Neuronal stem cell (in vitro differentiated cells): ENCODE results near the gene PIEZO1.

Source experiments
- DNase-seq: peaks from one replicate; pipeline ENCODE4 v3.0.0-alpha.2; 2013; ENCODE audit warnings: low spot score
- H2AFZ ChIP-seq: one replicate; pipeline ENCODE4 v1.6.1; 2013; ENCODE audit warnings: mild to moderate bottlenecking, low read length, inconsistent platforms
- H2AK5ac ChIP-seq: 2 replicates; pipeline ENCODE4 v1.6.1; 2013; ENCODE audit warnings: low read depth, mild to moderate bottlenecking, inconsistent platforms, low read length, moderate library complexity, mixed read lengths
- H2BK120ac ChIP-seq: 2 replicates; pipeline ENCODE4 v1.6.1; 2013; ENCODE audit warnings: low read depth, mild to moderate bottlenecking, inconsistent platforms, low read length, moderate library complexity, mixed read lengths
- H2BK12ac ChIP-seq: one replicate; pipeline ENCODE4 v1.6.1; 2013; ENCODE audit warnings: low read length, inconsistent platforms
- H2BK15ac ChIP-seq: 2 replicates; pipeline ENCODE4 v1.6.1; 2013; ENCODE audit warnings: mild to moderate bottlenecking, low read length, inconsistent platforms, mixed read lengths
- H2BK5ac ChIP-seq: one replicate; pipeline ENCODE4 v1.6.1; 2013; ENCODE audit warnings: inconsistent platforms, mild to moderate bottlenecking, low read length, moderate library complexity
- H3K14ac ChIP-seq: one replicate; pipeline ENCODE4 v1.6.1; 2013; ENCODE audit warnings: low read length, inconsistent platforms
- H3K18ac ChIP-seq: 2 replicates; pipeline ENCODE4 v1.6.1; 2013; ENCODE audit warnings: low read length, inconsistent platforms
- H3K23ac ChIP-seq: 2 replicates; pipeline ENCODE4 v1.6.1; 2013; ENCODE audit warnings: low read depth, mild to moderate bottlenecking, mixed read lengths, low read length, inconsistent platforms; ENCODE audit not compliant: poor library complexity
- H3K27ac ChIP-seq: replicated peaks from 3 replicates; pipeline ENCODE4 v1.5.1; 2013; ENCODE audit warnings: low read length, inconsistent platforms
- H3K27me3 ChIP-seq, 3 experiments: 2 replicates each; pipeline ENCODE4 v1.6.1; 2013; ENCODE audit warnings: low read length in 3 of 3, mild to moderate bottlenecking in 2 of 3, inconsistent platforms in 1 of 3, low read depth in 1 of 3, mixed read lengths in 1 of 3, moderate library complexity in 1 of 3; ENCODE audit not compliant: control insufficient read depth in 3 of 3, insufficient read depth in 3 of 3
- H3K36me3 ChIP-seq, 2 donors: replicated peaks in 1 of 2; 2 replicates each; pipeline ENCODE4 v1.6.1; 2013; ENCODE audit warnings: low read length in 2 of 2; ENCODE audit not compliant: control insufficient read depth in 2 of 2, insufficient read depth in 2 of 2
- H3K4ac ChIP-seq: 2 replicates; pipeline ENCODE4 v1.6.1; 2013; ENCODE audit warnings: inconsistent platforms, mild to moderate bottlenecking, low read length, moderate library complexity
- H3K4me1 ChIP-seq, 2 donors: 1 replicate in 1 of 2; 2 replicates in 1 of 2; pipeline ENCODE4 v1.6.1; 2013; ENCODE audit warnings: low read length in 2 of 2, low read depth in 1 of 2; ENCODE audit not compliant: control insufficient read depth in 2 of 2, insufficient read depth in 1 of 2
- H3K4me2 ChIP-seq: one replicate; pipeline ENCODE4 v1.6.1; 2013; ENCODE audit warnings: mild to moderate bottlenecking, low read length, inconsistent platforms; ENCODE audit not compliant: insufficient read depth, poor library complexity, severe bottlenecking
- H3K4me3 ChIP-seq, 2 donors: 2 replicates each; pipeline ENCODE4 v1.5.1; 2013; ENCODE audit warnings: low read length in 2 of 2, mild to moderate bottlenecking in 2 of 2, inconsistent platforms in 1 of 2, moderate library complexity in 1 of 2
- H3K79me1 ChIP-seq: one replicate; pipeline ENCODE4 v1.6.1; 2013; ENCODE audit warnings: low read depth, mild to moderate bottlenecking, inconsistent platforms, low read length, moderate library complexity
- H3K9ac ChIP-seq: one replicate; pipeline ENCODE4 v1.6.1; 2013; ENCODE audit warnings: mild to moderate bottlenecking, low read depth, low read length, inconsistent platforms; ENCODE audit not compliant: poor library complexity
- H3K9me3 ChIP-seq, 2 donors: replicated peaks in 1 of 2; 2 replicates each; pipeline versions ENCODE3 to v1.6.1; 2013; ENCODE audit warnings: low read length in 2 of 2, mild to moderate bottlenecking in 2 of 2, inconsistent platforms in 1 of 2, low read depth in 1 of 2, mixed read lengths in 1 of 2, moderate library complexity in 1 of 2; ENCODE audit not compliant: control insufficient read depth in 2 of 2, insufficient read depth in 1 of 2
- H4K8ac ChIP-seq: one replicate; pipeline ENCODE4 v1.6.1; 2013; ENCODE audit warnings: low read depth, mild to moderate bottlenecking, inconsistent platforms, low read length, moderate library complexity
- H4K91ac ChIP-seq: one replicate; pipeline ENCODE4 v1.6.1; 2013; ENCODE audit warnings: low read length, low read depth, mild to moderate bottlenecking, inconsistent platforms; ENCODE audit not compliant: poor library complexity
- WGBS, 2 donors: extraction: QIAGEN DNeasy Blood & Tissue Kit; methylation state at CpG; one replicate each; pipeline ENCODE4 v1.1.7; 2013; ENCODE audit warnings: missing lambda C conversion rate in 2 of 2, mixed read lengths in 1 of 2; ENCODE audit not compliant: insufficient read length in 2 of 2, insufficient replicate concordance in 1 of 2; ENCODE audit errors: extremely low coverage in 2 of 2; 5-methylcytosine and 5-hydroxymethylcytosine counted together

PIEZO1 gene

GRCh38 chr16:88750854-88751253 is 34.2 kb downstream of the PIEZO1 start:
- Histone ChIP-seq H3K9ac (peak overlapping the region; percentile 70), H3K36me3 (no peaks in the 10 kb centered on the region), H2BK15ac (no peak overlapping the region)

GRCh38 chr16:88749358-88749757 is 35.7 kb downstream of the PIEZO1 start:
- no peak overlapping the region for H3K4me2 ChIP-seq

More at GRCh38 chr16:88750854-88751253, 34.2 kb downstream of the PIEZO1 start:
- peak overlapping the region; percentile 80 for H3K18ac ChIP-seq
- H3K27ac ChIP-seq: no peak overlapping the region
- peaks cover 4 to 9% of the 10 kb centered on the region in 2 donors for H3K4me1 ChIP-seq
- H3K4me3 ChIP-seq: no peak overlapping the region
- H2AK5ac ChIP-seq: peak overlapping the region; percentile 84
- no peak overlapping the region for H3K23ac ChIP-seq
- no peak overlapping the region for H2BK120ac ChIP-seq
- DNase-seq: no peak
- H3K4ac ChIP-seq: peak overlapping the region; percentile 66
- H2BK5ac ChIP-seq: no peak overlapping the region
- no peaks in the 10 kb centered on the region for H3K27me3 ChIP-seq
- no peak overlapping the region for H3K4me2 ChIP-seq
- no CpG with 5 or more reads among the region's 12 CpGs for WGBS, 2 donors
- no peak overlapping the region for H2AFZ ChIP-seq
- no peak overlapping the region for H3K14ac ChIP-seq
- peak overlapping the region; percentile 58 for H2BK12ac ChIP-seq
- peaks cover 3% of the 10 kb centered on the region for H3K79me1 ChIP-seq
- H4K91ac ChIP-seq: no peak overlapping the region
- no peaks in the 10 kb centered on the region for H3K9me3 ChIP-seq
- peak overlapping the region; percentile 93 for H4K8ac ChIP-seq

GRCh38 chr16:88748364-88748763 is 36.7 kb downstream of the PIEZO1 start:
- H3K4me3 ChIP-seq: no peak overlapping the region
- no peak overlapping the region for H2BK5ac ChIP-seq
- no peak overlapping the region for H3K14ac ChIP-seq
- peak overlapping the region; percentile 11 for H3K18ac ChIP-seq
- WGBS, 2 donors: no CpG with 5 or more reads among the region's 12 CpGs
- H2BK12ac ChIP-seq: no peak overlapping the region
- no peak for DNase-seq
- H2BK120ac ChIP-seq: no peak overlapping the region
- no peaks in the 10 kb centered on the region for H3K36me3 ChIP-seq
- no peak overlapping the region for H2AK5ac ChIP-seq
- no peaks in the 10 kb centered on the region for H3K27me3 ChIP-seq
- no peak overlapping the region for H3K27ac ChIP-seq
- no peak overlapping the region for H3K4ac ChIP-seq
- H4K91ac ChIP-seq: peak overlapping the region; percentile 40
- H3K4me1 ChIP-seq: peaks cover 1 to 15% of the 10 kb centered on the region in 2 donors
- no peak overlapping the region for H3K9ac ChIP-seq
- H2AFZ ChIP-seq: no peak overlapping the region
- H3K23ac ChIP-seq: no peak overlapping the region
- H2BK15ac ChIP-seq: peak overlapping the region; percentile 16
- no peak overlapping the region for H3K4me2 ChIP-seq
- no peak overlapping the region for H4K8ac ChIP-seq
- H3K79me1 ChIP-seq: peaks cover 3% of the 10 kb centered on the region
- no peaks in the 10 kb centered on the region for H3K9me3 ChIP-seq

More at GRCh38 chr16:88749358-88749757, 35.7 kb downstream of the PIEZO1 start:
- Histone ChIP-seq H3K36me3 (no peaks in the 10 kb centered on the region), H3K27ac (no peak overlapping the region), H3K79me1 (peaks cover 3% of the 10 kb centered on the region), H3K4me3 (no peak overlapping the region), H3K23ac (peak overlapping the region; percentile 93), H2AK5ac (peak overlapping the region; percentile 96), H2AFZ (no peak overlapping the region), H3K14ac (peak overlapping the region; percentile 98), H2BK120ac (no peak overlapping the region), H4K91ac (no peak overlapping the region), H3K4ac (no peak overlapping the region), H3K9ac (no peak overlapping the region), H4K8ac (no peak overlapping the region), H3K4me1 (peaks cover 4 to 11% of the 10 kb centered on the region in 2 donors), H3K27me3 (no peaks in the 10 kb centered on the region), H2BK12ac (no peak overlapping the region), H3K9me3 (no peaks in the 10 kb centered on the region), H2BK15ac (peak overlapping the region; percentile 75), H3K18ac (peak overlapping the region; percentile 64), H2BK5ac (no peak overlapping the region)
- WGBS, 2 donors: no CpG with 5 or more reads among the region's 26 CpGs
- DNase-seq: no peak

GRCh38 chr16:88747588-88748301 is 37.3 kb downstream of the PIEZO1 start:
- no CpG with 5 or more reads among the region's 26 CpGs for WGBS, 2 donors
- DNase-seq: no peak
- H3K9ac ChIP-seq: no peak overlapping the region
- no peak overlapping the region for H2BK5ac ChIP-seq
- H3K36me3 ChIP-seq: no peaks in the 10 kb centered on the region
- H3K4ac ChIP-seq: peak overlapping the region; percentile 81
- H3K27ac ChIP-seq: no peak overlapping the region
- H3K4me1 ChIP-seq: peaks cover 1 to 15% of the 10 kb centered on the region in 2 donors
- no peak overlapping the region for H4K91ac ChIP-seq
- no peak overlapping the region for H4K8ac ChIP-seq
- H2BK15ac ChIP-seq: peak overlapping the region; percentile 16
- H2BK12ac ChIP-seq: peak overlapping the region; percentile 78
- no peak overlapping the region for H2AFZ ChIP-seq
- H3K14ac ChIP-seq: no peak overlapping the region
- no peak overlapping the region for H3K4me3 ChIP-seq
- H3K23ac ChIP-seq: peak overlapping the region; percentile 90
- peaks cover 3% of the 10 kb centered on the region for H3K79me1 ChIP-seq
- H3K9me3 ChIP-seq: no peaks in the 10 kb centered on the region
- peak overlapping the region; percentile 17 for H3K18ac ChIP-seq
- no peak overlapping the region for H3K4me2 ChIP-seq
- H2AK5ac ChIP-seq: peak overlapping the region; percentile 91
- H2BK120ac ChIP-seq: no peak overlapping the region
- no peaks in the 10 kb centered on the region for H3K27me3 ChIP-seq
